Caco-2 (cell line): Measurements from ENCODE around the gene STEAP1. TPM values are rescaled to one million over a fixed set of nuclear protein-coding genes. Genes with fewer than 3 reads are reported as not detected.
"Not testable (repeated sequence)": the region's sequence is repeated elsewhere in the genome, so short reads cannot be mapped to it uniquely, and the experiment has no call there.

Source experiments
- BruUV-seq: library from RNA; stranded (reverse); fragments of 400-500 nt; replicated peaks from 2 replicates; lab custom pipeline; 2021; lab: Mats Ljungman, UMichigan
- CTCF ChIA-PET: fragments of 300-600 bp; sonication (Branson Sonifier 250); formaldehyde crosslinking; loops from one replicate; lab custom pipeline; 2022; ENCODE audit warnings: antibody characterized with exemption; lab: Charles Lee
- POLR2A ChIA-PET: fragments of 300-600 bp; sonication (Branson Sonifier 250); formaldehyde crosslinking; loops from one replicate; lab custom pipeline; 2022; ENCODE audit warnings: antibody characterized with exemption; lab: Charles Lee
- DNase-seq, 2 experiments: peaks; one replicate each; pipeline versions ENCODE4 v3.0.0 to v3.0.0-alpha.2; 2020 to 2022
- H3K27me3 ChIP-seq: replicated peaks from 2 replicates; pipeline ENCODE4 v1.6.0; 2011; ENCODE audit warnings: low read length; ENCODE audit not compliant: control insufficient read depth, insufficient read depth
- H3K36me3 ChIP-seq: 2 replicates; pipeline ENCODE4 v1.5.1; 2011; ENCODE audit warnings: low read length; ENCODE audit not compliant: control insufficient read depth, insufficient read depth
- H3K4me1 ChIP-seq: fragments of 250-450 bp; sonication (Bioruptor Pico); 2 replicates; pipeline ENCODE4 v1.5.1; 2020; ENCODE audit warnings: mild to moderate bottlenecking
- H3K4me3 ChIP-seq: 2 replicates; pipeline ENCODE4 v1.5.1; 2011; ENCODE audit warnings: low read depth, mild to moderate bottlenecking, control low read depth, low read length
- H3K9me3 ChIP-seq: fragments of 250-450 bp; sonication (Bioruptor Pico); 2 replicates; pipeline ENCODE4 v1.5.1; 2020; ENCODE audit warnings: mild to moderate bottlenecking, moderate library complexity
- H3K27ac Mint-ChIP-seq: one replicate; pipeline ENCODE4 v1.8.0; 2022; ENCODE audit warnings: mixed read lengths; ENCODE audit not compliant: unreplicated experiment
- H3K27me3 Mint-ChIP-seq: one replicate; pipeline ENCODE4 v1.8.0; 2022; ENCODE audit warnings: mixed read lengths; ENCODE audit not compliant: insufficient read depth, unreplicated experiment
- H3K36me3 Mint-ChIP-seq: one replicate; pipeline ENCODE4 v1.8.0; 2022; ENCODE audit warnings: mild to moderate bottlenecking, mixed read lengths; ENCODE audit not compliant: insufficient read depth, unreplicated experiment
- H3K4me1 Mint-ChIP-seq: one replicate; pipeline ENCODE4 v1.8.0; 2022; ENCODE audit warnings: low read depth, mixed read lengths; ENCODE audit not compliant: unreplicated experiment
- H3K4me3 Mint-ChIP-seq: one replicate; pipeline ENCODE4 v1.8.0; 2022; ENCODE audit warnings: mild to moderate bottlenecking, moderate library complexity, mixed read lengths; ENCODE audit not compliant: unreplicated experiment
- H3K9me3 Mint-ChIP-seq: one replicate; pipeline ENCODE4 v1.8.0; 2022; ENCODE audit warnings: mixed read lengths; ENCODE audit not compliant: unreplicated experiment
- CTCF ChIP-seq, 2 experiments: fragments of 200-600 bp in 1 of 2; IDR thresholded peaks; 1 replicate in 1 of 2; 2 replicates in 1 of 2; pipeline versions ENCODE4 v1.5.1 to v1.8.0; 2011 to 2022; ENCODE audit warnings: antibody characterized with exemption in 1 of 2, control low read depth in 1 of 2, inconsistent platforms in 1 of 2, low read depth in 1 of 2, low read length in 1 of 2, mild to moderate bottlenecking in 1 of 2, moderate library complexity in 1 of 2; ENCODE audit not compliant: insufficient read depth in 1 of 2, severe bottlenecking in 1 of 2, unreplicated experiment in 1 of 2
- intact Hi-C: fragments of 100-400 bp; cut with micrococcal nuclease; formaldehyde crosslinking; loops from one replicate; pipeline ENCODE4 v1.10.0; 2022; ENCODE audit not compliant: unreplicated experiment
- total RNA-seq: library from RNA; stranded (reverse); gene quantifications from 2 replicates; pipeline ENCODE4 v1.2.3, GENCODE V29; 2022

The STEAP1 gene
- total RNA-seq, 1 experiment from 2014 or later, result 30.2 TPM

GRCh38 chr7:90155206-90155605 is 937 bp downstream of the STEAP1 start:
- no TSS peak for BruUV-seq

GRCh38 chr7:90157331-90157730 is 3.1 kb downstream of the STEAP1 start:
- H3K4me3 Mint-ChIP-seq, H3K27ac Mint-ChIP-seq, H3K4me1 Mint-ChIP-seq: not testable (repeated sequence)

More at GRCh38 chr7:90155206-90155605, 937 bp downstream of the STEAP1 start:
- Histone ChIP-seq H3K4me3 (peak overlapping the region; percentile 87), H3K9me3 (no peaks in the 10 kb centered on the region), H3K36me3 (no peaks in the 10 kb centered on the region), H3K27me3 (no peaks in the 10 kb centered on the region), H3K4me1 (peaks cover 8% of the 10 kb centered on the region; the same call in 1 of the 2 replicates)
- TF ChIP-seq CTCF (IDR thresholded peaks at IDR 0.05; ENCODE audit: insufficient read depth in 1 of 2, low read depth in 1 of 2, low read length in 1 of 2, severe bottlenecking in 1 of 2, unreplicated experiment in 1 of 2), result no peak
- intact Hi-C loops, result no loop called here
- Mint-ChIP-seq H3K4me1 (no peaks in the 10 kb centered on the region), H3K36me3 (no peaks in the 10 kb centered on the region), H3K27ac (peak overlapping the region; percentile 89), H3K27me3 (no peaks in the 10 kb centered on the region), H3K4me3 (peak overlapping the region; percentile 93), H3K9me3 (no peaks in the 10 kb centered on the region)
- ChIA-PET CTCF (interaction anchor here (1.5 to 1.7 kb wide), 2 partner anchors 56 to 273 kb away, joined by 6 to 10 read pairs; partner anchors contain the start of gene STEAP2), POLR2A (interaction anchor here (1.3 kb wide), 1 partner anchor 121 kb away, joined by 3 read pairs; no protein-coding TSS in a partner anchor)
- no peak for DNase-seq

GRCh38 chr7:90157761-90158350 is 3.6 kb downstream of the STEAP1 start:
- H3K9me3 ChIP-seq, H3K4me1 ChIP-seq, H3K27me3 Mint-ChIP-seq, H3K4me3 ChIP-seq, H3K27ac Mint-ChIP-seq, DNase-seq, H3K27me3 ChIP-seq, H3K36me3 Mint-ChIP-seq, H3K4me3 Mint-ChIP-seq, intact Hi-C loops, H3K9me3 Mint-ChIP-seq, BruUV-seq, H3K36me3 ChIP-seq, H3K4me1 Mint-ChIP-seq, POLR2A ChIA-PET, CTCF ChIA-PET: not testable (repeated sequence)

More at GRCh38 chr7:90157331-90157730, 3.1 kb downstream of the STEAP1 start:
- H3K36me3 ChIP-seq, H3K27me3 Mint-ChIP-seq, H3K9me3 ChIP-seq, H3K27me3 ChIP-seq, POLR2A ChIA-PET, H3K4me3 ChIP-seq, H3K4me1 ChIP-seq, DNase-seq, H3K9me3 Mint-ChIP-seq, intact Hi-C loops, CTCF ChIA-PET, BruUV-seq, H3K36me3 Mint-ChIP-seq: not testable (repeated sequence)

GRCh38 chr7:90163534-90163933 is 9.3 kb downstream of the STEAP1 start:
- Mint-ChIP-seq H3K27me3 (no peaks in the 10 kb centered on the region), H3K9me3 (no peaks in the 10 kb centered on the region), H3K4me1 (no peaks in the 10 kb centered on the region), H3K27ac (no peak overlapping the region), H3K4me3 (no peak overlapping the region), H3K36me3 (peaks cover 13% of the 10 kb centered on the region)
- Histone ChIP-seq H3K27me3 (no peaks in the 10 kb centered on the region), H3K4me3 (no peak overlapping the region), H3K9me3 (no peaks in the 10 kb centered on the region), H3K36me3 (no peaks in the 10 kb centered on the region), H3K4me1 (peaks cover 8% of the 10 kb centered on the region; the same call in 1 of the 2 replicates)
- ChIA-PET CTCF (no interaction called here), POLR2A (no interaction called here)
- no TSS peak for BruUV-seq
- intact Hi-C loops, result no loop called here
- no peak for TF ChIP-seq CTCF (IDR thresholded peaks at IDR 0.05; ENCODE audit: insufficient read depth in 1 of 2, low read depth in 1 of 2, low read length in 1 of 2, severe bottlenecking in 1 of 2, unreplicated experiment in 1 of 2)
- DNase-seq, result no peak
